ENCODE measurements around the gene HOXA5. TPM values are rescaled to one million over a fixed set of nuclear protein-coding genes. Genes with fewer than 3 reads are reported as not detected.

The HOXA5 gene
- polyA plus RNA-seq, 3 donors, result 63.4 to 76.9 (median 64.7) TPM

GRCh38 chr7:27098578-27099451, 44.7 kb downstream of the HOXA5 start:
- DNase-seq, result peak; percentile 90

DNA sequence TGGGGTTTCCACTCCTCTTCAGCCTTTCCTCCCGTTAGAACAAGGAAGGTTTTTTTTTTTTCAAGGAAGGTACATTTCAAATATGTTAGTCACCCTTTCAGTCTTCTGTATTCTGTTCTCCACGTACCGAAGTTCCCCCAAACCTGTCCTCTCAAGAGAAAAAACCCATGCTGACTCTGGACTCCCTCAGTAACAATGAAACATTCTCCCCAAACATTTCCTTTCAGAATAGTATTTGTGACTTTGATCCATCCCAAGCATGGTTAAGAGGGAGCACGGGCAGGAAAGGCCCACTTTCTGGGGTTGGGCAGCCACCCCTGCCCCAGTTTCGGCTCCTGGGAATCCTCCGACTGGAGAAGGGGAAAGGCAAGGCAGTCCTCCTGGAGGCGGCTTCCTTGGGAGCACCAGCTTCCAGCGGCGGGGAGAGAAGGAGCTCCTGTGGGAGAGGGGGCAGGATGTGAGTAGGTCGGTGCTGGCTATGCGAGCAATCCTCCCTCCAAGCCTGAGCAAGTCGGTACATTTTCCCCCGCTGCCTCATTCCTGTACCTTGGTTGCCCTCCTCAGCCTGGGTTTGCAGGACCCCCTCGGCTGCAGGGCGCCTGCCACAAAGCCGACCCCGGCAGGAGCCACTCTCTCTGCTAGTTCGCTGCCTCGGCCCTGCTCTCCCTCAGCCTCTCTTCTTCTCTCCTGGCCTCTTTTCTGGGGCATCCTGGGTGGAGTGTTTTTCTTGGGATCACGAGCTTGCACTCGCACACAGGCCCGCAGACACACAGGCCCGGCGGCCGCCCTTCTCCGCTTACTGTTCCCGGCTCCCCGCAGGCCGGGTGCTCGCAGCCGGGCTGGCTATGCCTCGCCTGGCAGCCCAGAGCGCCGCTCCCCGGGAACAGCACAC, 45.5 kb downstream of the HOXA5 start:
- DNase-seq, result no peak

DNA sequence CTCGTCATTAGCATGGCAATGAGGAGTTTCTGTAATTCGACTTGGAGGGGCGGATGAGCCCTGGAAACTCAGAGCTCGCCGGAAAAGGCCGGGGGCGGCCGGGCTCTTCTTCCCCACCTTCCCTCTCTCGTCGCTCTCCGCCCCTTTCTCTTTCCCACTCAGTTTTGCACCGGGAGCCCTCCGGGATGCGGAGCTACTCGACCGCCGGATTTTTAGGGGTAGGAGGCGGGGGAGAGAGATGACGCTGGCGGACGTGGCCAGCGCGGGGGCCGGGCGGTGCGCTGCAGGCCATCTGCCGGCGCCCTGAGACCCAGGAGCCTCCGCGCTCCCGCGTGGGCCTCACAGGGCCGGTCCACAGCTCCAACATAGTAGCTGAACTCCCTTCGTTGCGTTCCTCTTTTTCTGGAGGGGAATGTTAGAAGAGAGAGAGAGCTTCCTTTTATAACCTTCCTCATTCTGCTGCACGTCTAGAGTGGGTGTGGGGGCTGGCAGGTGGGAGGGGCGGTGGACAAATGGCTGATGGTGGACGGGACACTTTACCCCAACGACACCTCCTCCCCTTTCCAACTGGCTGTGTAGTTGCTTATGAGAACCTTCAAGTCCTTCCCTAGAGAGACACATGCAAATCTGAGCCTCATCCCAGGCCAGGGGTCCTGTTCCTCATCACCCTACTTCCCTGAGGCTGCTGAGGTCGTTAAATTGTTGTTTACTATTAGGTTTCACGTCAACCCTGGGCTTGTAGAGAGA, 46.5 kb downstream of the HOXA5 start:
- peak; percentile 52 for DNase-seq

DNA sequence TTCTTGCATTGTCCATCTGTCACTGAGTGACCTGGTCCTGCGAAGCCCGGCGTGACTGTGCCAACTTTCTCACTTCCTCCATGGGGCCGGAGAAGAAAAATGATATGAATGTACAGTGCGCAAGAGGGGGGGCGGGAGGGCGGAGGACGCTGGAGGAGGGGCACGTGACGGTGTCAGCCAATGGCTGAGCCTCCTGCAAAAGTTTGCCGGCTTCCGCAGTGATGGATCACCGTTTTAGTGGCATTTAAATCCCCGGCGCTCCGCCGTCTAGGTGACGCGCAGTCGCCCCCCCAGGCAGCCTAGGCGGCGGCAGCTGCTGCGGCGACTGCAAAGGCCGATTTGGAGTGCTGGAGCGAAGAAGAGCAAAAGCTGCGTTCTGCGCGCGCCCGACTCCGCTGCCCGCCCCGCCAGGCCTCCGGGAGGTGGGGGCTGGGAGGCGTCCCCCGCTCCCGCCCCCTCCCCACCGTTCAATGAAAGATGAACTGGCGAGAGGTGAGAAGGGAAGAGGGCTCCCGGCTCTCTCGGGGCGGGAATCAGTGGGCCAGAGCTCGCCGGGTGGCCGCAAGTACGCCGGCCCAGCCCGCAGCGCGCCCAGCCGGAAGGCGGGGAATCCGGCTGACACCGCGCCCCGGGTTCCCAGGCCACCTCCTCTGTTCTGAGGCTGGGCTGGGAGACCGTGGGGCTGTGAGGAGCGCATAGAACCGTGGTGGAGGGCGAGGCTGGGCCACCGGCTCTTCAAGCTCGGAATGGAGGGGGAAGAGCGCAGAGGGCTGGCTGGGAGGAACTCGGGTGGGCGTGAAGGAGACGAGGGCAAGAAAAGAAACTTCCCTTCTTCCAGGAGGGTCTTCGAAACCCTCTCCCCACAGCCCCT, 47.3 kb downstream of the HOXA5 start, which contains the start of gene HOXA1:
Gene HOXA1 (minus strand): TSS at position 104 of the 871 bp plus-strand sequence. CDS start 88 bp downstream, at position 16.
- DNase-seq, result peak; percentile 92

DNA sequence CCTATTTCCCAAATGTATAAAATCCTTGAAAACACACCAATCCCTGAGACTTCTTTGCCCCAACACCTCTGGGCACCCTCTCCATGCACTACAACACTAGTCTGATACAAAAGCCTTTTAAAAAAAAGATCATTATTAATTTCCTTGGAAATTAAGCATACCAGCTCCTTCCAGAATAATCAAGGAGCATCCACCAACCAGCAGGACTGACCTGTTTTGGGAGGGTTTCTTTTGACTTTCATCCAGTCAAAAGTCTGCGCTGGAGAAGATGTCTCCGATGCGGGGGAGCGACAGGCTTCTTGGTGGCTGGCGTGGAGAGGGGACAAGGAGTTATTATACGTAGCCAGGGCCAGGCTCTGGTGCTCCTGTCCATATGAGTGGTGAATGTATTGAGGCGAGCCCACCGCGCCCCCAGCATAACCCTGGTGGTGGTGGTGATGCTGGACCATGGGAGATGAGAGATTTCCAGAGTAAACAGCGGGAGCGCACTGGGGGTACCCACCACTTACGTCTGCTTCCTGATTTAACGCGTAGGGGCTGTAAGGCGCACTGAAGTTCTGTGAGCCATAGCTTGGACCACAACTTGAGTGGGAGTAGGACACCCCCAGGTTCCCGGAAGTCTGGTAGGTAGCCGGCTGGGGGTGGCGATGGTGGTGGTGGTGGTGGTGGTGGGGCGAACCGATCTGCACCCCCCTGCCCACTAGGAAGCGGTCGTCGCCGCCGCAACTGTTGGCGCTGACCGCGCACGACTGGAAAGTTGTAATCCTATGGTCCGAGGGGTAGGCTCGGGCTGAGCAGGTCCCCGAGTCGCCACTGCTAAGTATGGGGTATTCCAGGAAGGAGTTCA, 48.2 kb downstream of the HOXA5 start:
- no peak for DNase-seq

DNA sequence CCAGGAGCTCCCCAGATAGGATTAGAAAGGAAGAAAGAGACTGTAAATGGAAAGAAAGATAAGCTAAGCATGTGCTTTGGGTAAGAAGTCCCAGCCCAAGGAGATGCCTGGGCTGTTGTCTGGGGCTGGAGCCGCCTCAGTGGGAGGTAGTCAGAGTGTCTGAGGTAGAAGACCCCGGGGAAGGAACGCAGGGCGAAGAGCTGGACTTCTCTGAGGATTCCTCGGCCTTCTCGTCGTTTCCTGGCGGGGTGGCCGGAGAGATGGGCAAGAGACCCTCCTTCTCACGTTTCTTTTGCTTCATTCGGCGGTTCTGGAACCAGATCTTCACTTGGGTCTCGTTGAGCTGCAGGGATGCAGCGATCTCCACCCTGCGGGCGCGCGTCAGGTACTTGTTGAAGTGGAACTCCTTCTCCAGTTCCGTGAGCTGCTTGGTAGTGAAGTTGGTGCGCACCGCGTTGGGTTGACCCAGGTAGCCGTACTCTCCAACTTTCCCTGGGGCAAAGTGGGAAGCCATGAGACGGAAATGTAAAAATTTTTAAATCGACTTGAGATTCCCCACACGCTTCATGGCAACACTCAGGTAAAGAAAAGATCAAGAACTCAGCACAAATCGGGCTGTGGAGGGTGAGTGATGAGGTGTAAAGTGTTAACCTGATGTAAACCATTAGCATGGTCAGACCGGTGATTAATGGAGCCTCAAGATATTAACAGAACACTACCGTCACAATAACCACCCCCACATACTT, 49.0 kb downstream of the HOXA5 start:
- no peak for DNase-seq

DNA sequence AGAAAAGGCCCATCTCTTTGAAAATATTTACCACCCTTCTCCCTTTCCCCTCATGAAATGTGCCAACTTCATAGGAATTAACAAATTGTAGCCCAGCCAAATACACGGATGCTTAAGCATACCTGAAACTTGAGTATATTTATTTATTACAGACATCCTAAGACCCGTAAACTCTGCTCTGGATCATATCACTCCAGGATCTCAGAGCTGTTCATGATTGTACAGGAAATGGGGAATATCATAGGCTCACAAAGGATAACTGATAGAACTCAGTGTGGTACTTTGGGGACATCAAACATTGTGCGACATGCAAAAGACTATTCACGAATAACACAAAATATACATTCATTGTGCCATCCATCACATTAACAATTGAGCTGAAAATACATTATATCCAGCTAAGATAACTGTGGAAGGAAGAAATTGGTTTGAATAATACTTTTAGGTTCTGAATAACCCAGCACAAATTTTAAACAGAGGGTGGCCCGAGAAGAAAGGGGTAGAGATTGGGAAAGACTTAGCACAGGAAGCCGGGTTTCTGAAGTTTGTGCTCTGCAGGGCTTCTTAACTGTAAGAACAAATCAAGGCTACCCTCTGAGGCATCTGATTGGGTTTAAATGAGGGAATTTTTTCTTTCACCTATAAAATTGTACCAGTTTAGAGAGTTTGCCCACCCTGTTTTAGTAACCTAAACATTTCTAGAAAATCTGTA, 50.1 kb downstream of the HOXA5 start:
- DNase-seq, result no peak

DNA sequence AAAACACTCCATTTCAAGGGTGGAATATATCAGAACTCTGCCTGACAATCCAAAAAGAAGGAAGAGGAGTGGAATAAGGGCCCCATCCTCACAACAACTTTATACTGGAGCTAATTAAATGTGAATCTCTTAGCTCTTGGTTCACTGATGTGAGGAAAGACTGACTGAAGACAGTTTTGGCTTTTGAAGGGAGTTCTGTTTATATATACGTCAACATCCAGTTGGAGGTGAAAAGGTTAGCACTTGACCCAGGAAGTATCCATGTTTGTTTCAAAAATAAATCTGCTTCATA, 50.7 kb downstream of the HOXA5 start:
- DNase-seq, result no peak

DNA sequence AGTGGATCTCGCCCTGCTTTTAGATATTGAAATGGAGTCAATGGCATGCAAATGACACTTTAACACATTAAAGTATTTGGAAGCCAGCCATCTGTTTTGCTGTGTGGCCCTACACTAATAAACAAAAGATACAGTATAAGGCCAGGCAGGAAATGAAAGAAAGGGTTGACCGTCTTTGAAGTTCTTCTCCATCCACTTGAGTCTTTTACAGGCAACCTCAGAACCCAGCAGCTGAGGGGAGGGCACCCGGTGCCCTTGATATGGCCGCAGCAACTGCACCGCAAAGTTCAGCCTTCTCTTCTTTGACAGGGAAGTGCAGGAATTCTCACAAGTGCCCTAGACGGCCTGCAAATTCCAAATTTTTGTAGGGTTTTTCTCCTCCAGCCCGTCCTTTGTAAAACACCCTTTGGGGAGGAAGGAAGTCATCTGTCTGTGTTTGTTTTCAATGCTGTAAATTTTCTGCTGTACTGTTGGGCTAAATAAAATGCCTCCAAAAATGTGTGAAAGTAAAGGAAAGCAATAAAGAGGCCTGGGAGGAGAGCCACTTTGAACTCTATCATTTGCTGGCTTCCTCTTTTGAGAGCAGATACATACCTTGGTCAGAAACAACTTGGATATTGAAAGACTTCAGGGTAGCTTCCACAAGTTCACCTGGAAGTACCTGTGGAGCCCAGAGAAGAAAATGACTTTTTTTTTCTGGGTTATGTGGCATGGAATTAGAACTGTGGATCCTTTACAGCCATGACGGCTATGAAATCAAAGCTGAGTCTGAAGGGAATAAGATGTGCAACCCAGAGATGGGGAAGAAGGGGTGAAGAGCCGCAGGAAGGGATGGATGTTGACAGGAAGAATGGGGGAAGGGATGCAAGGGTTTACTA, 51.3 kb downstream of the HOXA5 start:
- DNase-seq, result peak; percentile 71

DNA sequence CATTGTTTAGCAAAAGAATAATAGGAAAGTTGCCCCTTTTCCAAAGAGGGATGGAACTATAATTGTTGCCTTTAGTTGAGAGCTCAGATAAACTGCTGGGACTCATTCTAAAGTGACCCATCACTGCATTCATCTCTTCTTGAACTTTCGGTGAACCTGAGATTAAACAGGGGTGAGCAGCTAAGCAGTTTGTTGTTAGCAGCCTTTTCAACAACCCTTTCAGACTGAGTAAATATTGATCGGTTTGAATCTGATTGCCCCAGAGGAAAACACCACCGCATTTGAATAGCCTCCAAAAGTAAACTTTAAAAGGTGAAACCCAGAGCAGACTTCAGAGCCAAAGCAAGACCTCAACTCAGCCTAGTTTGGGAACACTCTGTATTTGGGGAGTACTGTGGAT, 52.4 kb downstream of the HOXA5 start:
- no peak for DNase-seq

Other genes starting within 250 kb of the HOXA5 start
- gene HOXA1, start 47.7 kb downstream of the HOXA5 start, polyA plus RNA-seq (ENCODE audit: insufficient read length in 3 of 3), result 1 to 10 TPM; 2.2 to 2.6 (median 2.6) TPM
- gene HOXA2, start 41.0 kb downstream of the HOXA5 start, polyA plus RNA-seq (ENCODE audit: insufficient read length in 3 of 3), result 10 to 100 TPM in 2 of 3 donors, 1 to 10 TPM in 1; 9.5 to 11.8 (median 11.0) TPM
- gene HOXA4, start 12.9 kb downstream of the HOXA5 start, polyA plus RNA-seq (ENCODE audit: insufficient read length in 3 of 3), result 10 to 100 TPM; 19.5 to 25.0 (median 21.4) TPM
- gene HOXA6, start 4.1 kb upstream of the HOXA5 start, polyA plus RNA-seq (ENCODE audit: insufficient read length in 3 of 3), result 10 to 100 TPM; 33.3 to 45.1 (median 34.8) TPM
- gene HOXA3, start 8.9 kb upstream of the HOXA5 start, polyA plus RNA-seq (ENCODE audit: insufficient read length in 3 of 3), result 10 to 100 TPM; 39.5 to 49.3 (median 48.7) TPM
- gene HOXA7, start 13.0 kb upstream of the HOXA5 start, polyA plus RNA-seq (ENCODE audit: insufficient read length in 3 of 3), result 10 to 100 TPM; 28.1 to 31.7 (median 28.6) TPM
- gene HOXA9, start 21.9 kb upstream of the HOXA5 start, polyA plus RNA-seq (ENCODE audit: insufficient read length in 3 of 3), result 100 to 1,000 TPM; 102 to 118 (median 115) TPM
- gene HOXA10, start 30.6 kb upstream of the HOXA5 start, polyA plus RNA-seq (ENCODE audit: insufficient read length in 3 of 3), result 100 to 1,000 TPM; 137 to 148 (median 148) TPM
- 10 to 100 TPM; 30.6 to 39.2 (median 37.7) TPM for gene HOXA11, start 41.6 kb upstream of the HOXA5 start, polyA plus RNA-seq (ENCODE audit: insufficient read length in 3 of 3)
- gene HOXA13, start 56.4 kb upstream of the HOXA5 start, polyA plus RNA-seq (ENCODE audit: insufficient read length in 3 of 3), result under 1 TPM in 1 of 3 donors, not detected in 2; 0.03 TPM
- gene EVX1, start 99.1 kb upstream of the HOXA5 start, polyA plus RNA-seq (ENCODE audit: insufficient read length in 3 of 3), result under 1 TPM in 2 of 3 donors, not detected in 1; 0.11 to 0.12 TPM

Measured in renal pelvis (tissue), 4 donors.